ENCODE data around the gene EFNA3. TPM values are rescaled to one million over a fixed set of nuclear protein-coding genes. Genes with fewer than 3 reads are reported as not detected.

The EFNA3 gene
- total RNA-seq = 0.37 and 0.53 TPM in 2 replicates

GRCh38 chr1:155078469-155079209 lies at the start of gene EFNA3:
TSS of gene EFNA3 (plus strand) at chr1:155078837. CDS start at chr1:155078942, 105 bp downstream.

GRCh38 chr1:155033524-155033923 lies 45.1 kb upstream of the EFNA3 start, which contains the start of the genes DCST1 and DCST2:
TSS of gene DCST1 (plus strand) at chr1:155033824. CDS start at chr1:155034037, 213 bp downstream.
TSS of gene DCST2 (minus strand) at chr1:155033781. CDS start at chr1:155033701, 80 bp downstream.

GRCh38 chr1:155050560-155051341 lies 27.9 kb upstream of the EFNA3 start, which contains the start of gene ADAM15:
TSS of gene ADAM15 (plus strand) at chr1:155051316. CDS start at chr1:155051387, 71 bp downstream.

GRCh38 chr1:155063550-155064110 lies 15.0 kb upstream of the EFNA3 start, which contains the start of gene EFNA4:
TSS of gene EFNA4 (plus strand) at chr1:155063740. CDS start at chr1:155063824, 84 bp downstream.

GRCh38 chr1:155127105-155127966 lies 48.7 kb downstream of the EFNA3 start, which contains the start of gene EFNA1:
TSS of gene EFNA1 (plus strand) at chr1:155127876. CDS start at chr1:155127978, 102 bp downstream.

GRCh38 chr1:155135415-155136028 lies 56.9 kb downstream of the EFNA3 start, which contains the start of gene SLC50A1:
TSS of gene SLC50A1 (plus strand) at chr1:155135852. CDS start at chr1:155135912, 60 bp downstream.

Other genes with a start within 250 kb of the EFNA3 start
- gene KCNN3, start 208.6 kb upstream of the EFNA3 start, total RNA-seq = 0.13 and 0.25 TPM in 2 replicates
- gene PMVK, start 142.1 kb upstream of the EFNA3 start, total RNA-seq = 11.3 and 12.6 TPM in 2 replicates
- gene PBXIP1, start 122.7 kb upstream of the EFNA3 start, total RNA-seq = 89.0 and 104 TPM in 2 replicates
- gene PYGO2, start 117.1 kb upstream of the EFNA3 start, total RNA-seq = 8.1 and 14.1 TPM in 2 replicates
- gene SHC1, start 108.1 kb upstream of the EFNA3 start, total RNA-seq = 218 and 248 TPM in 2 replicates
- gene CKS1B, start 104.2 kb upstream of the EFNA3 start, total RNA-seq = 50.2 and 70.3 TPM in 2 replicates
- 12.8 and 19.0 TPM in 2 replicates for gene FLAD1, start 95.5 kb upstream of the EFNA3 start, total RNA-seq
- 0.66 and 0.99 TPM in 2 replicates for gene LENEP, start 85.3 kb upstream of the EFNA3 start, total RNA-seq
- 14.3 and 19.3 TPM in 2 replicates for gene ZBTB7B, start 76.0 kb upstream of the EFNA3 start, total RNA-seq
- 0.06 TPM in 1 of 2 replicates, not detected in the other for gene DCST2, start 45.1 kb upstream of the EFNA3 start, total RNA-seq
- not detected in 2 replicates for gene DCST1, start 45.0 kb upstream of the EFNA3 start, total RNA-seq
- 80.9 and 98.0 TPM in 2 replicates for gene ADAM15, start 27.5 kb upstream of the EFNA3 start, total RNA-seq
- gene EFNA4, start 15.1 kb upstream of the EFNA3 start, total RNA-seq = 1.8 and 2.7 TPM in 2 replicates
- gene EFNA1, start 49.0 kb downstream of the EFNA3 start, total RNA-seq = 1.1 and 1.2 TPM in 2 replicates
- 21.9 and 27.0 TPM in 2 replicates for gene SLC50A1, start 57.0 kb downstream of the EFNA3 start, total RNA-seq
- 24.9 and 42.1 TPM in 2 replicates for gene DPM3, start 61.7 kb downstream of the EFNA3 start, total RNA-seq
- gene KRTCAP2, start 94.5 kb downstream of the EFNA3 start, total RNA-seq = 86.8 and 98.7 TPM in 2 replicates
- gene TRIM46, start 95.0 kb downstream of the EFNA3 start, total RNA-seq = 3.6 and 4.2 TPM in 2 replicates
- gene THBS3, start 129.1 kb downstream of the EFNA3 start, total RNA-seq = 33.2 and 45.4 TPM in 2 replicates
- gene MTX1, start 129.9 kb downstream of the EFNA3 start, total RNA-seq = 31.0 and 33.8 TPM in 2 replicates
- gene ENTREP3, start 176.6 kb downstream of the EFNA3 start, total RNA-seq = 4.8 and 6.8 TPM in 2 replicates
- 47.4 and 58.7 TPM in 2 replicates for gene SCAMP3, start 183.5 kb downstream of the EFNA3 start, total RNA-seq
- gene CLK2, start 194.7 kb downstream of the EFNA3 start, total RNA-seq = 26.2 and 26.4 TPM in 2 replicates
- gene HCN3, start 198.6 kb downstream of the EFNA3 start, total RNA-seq = 0.87 and 1.1 TPM in 2 replicates
- not detected in 2 replicates for gene PKLR, start 222.6 kb downstream of the EFNA3 start, total RNA-seq
- gene FDPS, start 230.0 kb downstream of the EFNA3 start, total RNA-seq = 219 and 229 TPM in 2 replicates
- 9.5 TPM in 2 replicates for gene RUSC1, start 242.1 kb downstream of the EFNA3 start, total RNA-seq